GM19467 (cell line): ENCODE measurements around the gene ZNF778.

ENCODE experiments used
- ATAC-seq: cut with Tn5 transposase; IDR thresholded peaks from one replicate; pipeline ENCODE4 v1.9.1; 2021; ENCODE audit warnings: mild to moderate bottlenecking, moderate library complexity; ENCODE audit not compliant: unreplicated experiment

Gene ZNF778

GRCh38 chr16:89193576-89194293 lies 23.8 kb upstream of the ZNF778 start:
- no peak for ATAC-seq

- ATAC-seq = no peak
Measured at GRCh38 chr16:89194340-89195311, 22.9 kb upstream of the ZNF778 start.

DNA sequence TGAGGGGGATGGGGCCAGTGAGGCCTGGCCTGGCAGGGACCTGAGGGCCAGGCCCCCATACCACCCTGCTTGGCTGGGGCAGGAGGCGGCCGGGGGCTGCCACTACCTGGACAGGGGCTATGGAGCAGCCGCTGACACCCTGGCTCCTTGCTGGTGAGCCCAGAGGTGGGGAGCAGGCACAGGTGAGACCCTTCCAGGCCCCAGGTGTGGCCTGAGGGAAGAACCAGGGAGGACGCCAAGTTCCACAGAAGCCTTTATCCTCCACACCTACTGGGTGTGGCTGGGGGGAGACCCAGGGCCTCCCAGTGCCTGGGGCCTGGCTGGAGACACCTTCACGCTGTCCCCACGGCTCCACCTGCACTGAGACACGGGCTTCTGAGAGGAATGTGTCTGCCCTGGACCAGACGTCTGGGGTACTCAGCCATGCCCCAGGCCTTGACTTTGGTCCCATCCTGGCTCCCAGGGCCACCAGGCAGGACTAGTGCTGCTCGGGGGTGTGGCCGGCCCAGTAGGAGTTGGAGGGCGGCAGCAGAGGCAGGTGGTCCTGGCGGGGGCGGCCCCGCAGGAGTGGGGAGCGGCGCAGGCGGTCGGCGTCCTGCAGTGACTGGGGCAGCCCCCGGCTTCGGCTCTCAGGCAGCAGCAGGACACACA lies 21.9 kb upstream of the ZNF778 start:
- ATAC-seq = no peak

- no peak for ATAC-seq
Measured at GRCh38 chr16:89197033-89197632, 20.4 kb upstream of the ZNF778 start.

DNA sequence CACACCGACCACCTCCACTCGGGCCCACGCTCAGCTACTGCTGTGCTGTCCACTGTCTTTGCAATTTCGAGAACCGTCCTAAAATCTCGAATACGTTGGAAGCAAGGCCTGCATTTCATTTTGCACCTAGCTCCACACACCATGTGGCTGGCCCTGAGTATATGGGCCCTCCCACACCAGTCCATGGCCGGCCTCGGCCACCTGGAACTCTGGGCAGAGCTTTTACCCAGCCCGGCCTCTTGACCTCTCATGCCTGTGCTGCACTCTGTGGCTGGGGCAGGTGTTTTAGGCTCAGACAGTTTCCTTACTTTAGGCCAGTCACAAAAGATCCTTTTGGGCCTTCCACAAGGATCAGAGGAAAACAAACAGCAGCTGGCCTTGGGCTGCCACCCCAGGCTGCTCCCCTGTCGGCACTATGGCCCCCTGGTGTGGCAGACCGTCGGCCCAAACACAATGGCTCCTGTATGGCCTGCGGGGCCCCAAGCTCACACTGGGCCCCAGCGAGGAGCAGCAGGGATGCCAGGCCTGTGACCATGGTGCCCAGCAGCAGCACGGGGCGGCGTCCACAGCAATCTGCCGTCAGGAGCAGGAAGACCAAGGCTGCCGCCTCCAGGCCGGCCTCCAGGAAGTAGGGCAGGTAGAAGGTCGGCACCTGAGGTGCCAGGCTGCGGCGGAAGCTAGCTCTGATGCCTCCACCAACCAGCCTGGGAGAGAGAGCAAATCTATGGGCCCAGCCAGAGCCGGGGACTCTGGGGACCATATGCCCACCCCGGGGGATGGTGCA lies 19.7 kb upstream of the ZNF778 start:
- ATAC-seq = no peak

GRCh38 chr16:89198417-89199240 lies 18.9 kb upstream of the ZNF778 start:
- no peak for ATAC-seq

DNA sequence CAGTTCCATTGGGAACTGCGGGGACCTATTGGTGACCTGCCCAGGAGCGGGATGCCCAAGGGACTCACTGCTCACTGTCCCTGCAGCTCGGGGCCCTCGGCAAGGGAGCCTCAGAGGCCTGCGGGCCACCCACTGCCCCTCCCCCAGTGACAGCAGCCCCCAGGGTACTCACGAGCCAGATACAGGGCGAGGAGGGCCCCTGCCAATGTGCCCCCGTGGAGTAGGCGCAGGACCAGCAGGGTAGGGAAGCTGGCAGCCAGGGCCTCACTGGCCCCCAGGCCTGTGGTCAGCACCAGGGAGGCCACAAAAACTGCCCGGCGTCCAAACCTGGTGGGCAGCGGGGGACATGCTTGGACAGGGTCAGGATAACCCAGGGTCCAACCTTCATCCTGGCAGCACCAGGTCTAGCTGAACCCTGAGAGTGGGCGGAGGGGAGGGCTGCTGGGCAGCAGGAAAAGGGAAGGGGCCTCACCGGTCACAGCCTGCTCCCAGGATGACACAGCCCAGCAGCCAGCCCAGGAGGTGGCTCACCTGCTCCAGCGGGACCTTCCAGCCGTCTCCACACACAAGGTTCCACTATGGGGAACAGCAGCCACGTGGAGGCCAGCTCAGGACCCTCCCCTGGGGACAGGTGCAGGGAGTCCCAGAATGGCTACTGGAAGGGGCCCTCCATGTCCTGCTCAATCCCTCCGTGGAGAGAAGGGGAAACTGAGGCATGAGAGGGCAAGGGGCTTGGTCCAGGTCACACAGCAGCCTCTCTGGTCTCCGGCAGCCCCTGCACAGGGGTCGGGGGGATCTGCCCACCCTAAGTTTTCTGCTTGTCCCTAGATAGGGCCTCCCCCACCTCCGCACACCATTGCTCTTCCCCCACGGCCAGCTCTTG lies 18.0 kb upstream of the ZNF778 start:
- ATAC-seq = no peak

DNA sequence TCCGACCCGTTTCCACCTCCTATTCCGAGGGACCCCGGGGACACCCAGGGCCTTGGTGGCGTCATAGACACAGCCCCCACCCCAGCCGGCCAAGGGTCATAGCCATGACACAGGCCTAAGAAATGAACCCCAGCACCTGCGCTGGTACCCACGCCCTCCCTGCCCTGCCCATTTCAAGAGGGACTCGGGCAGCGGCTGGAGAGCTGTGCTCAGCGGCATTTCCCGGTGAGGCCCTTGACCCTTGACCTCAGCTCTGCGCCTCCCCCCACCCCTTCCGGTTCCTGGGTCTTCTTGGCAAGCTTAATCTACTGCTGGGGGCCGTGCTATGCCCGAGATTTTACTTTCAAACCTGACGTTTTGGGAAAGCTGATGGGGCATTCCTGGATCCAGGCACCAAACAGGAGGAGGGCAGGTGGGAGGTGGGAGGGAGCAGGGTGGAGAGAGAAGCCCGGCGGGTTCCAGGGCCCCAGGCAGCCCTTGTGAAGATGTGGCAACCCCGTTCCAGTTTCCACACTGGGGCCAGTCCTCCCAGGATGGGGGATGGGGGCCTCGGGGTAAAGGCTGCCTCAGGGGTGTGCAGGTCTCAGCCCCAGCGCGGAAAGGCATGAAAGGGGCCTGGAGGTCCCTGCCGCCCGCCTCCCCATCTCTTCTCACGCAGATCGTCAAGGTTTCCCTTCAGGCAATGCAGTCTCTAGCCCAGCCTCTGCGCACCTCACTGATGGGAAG lies 17.2 kb upstream of the ZNF778 start, which contains the start of gene SLC22A31:
Gene SLC22A31, minus strand, starts transcription at position 414 of the 726 bp plus-strand sequence. Its CDS starts 36 bp downstream, at position 378.
- ATAC-seq = no peak

DNA sequence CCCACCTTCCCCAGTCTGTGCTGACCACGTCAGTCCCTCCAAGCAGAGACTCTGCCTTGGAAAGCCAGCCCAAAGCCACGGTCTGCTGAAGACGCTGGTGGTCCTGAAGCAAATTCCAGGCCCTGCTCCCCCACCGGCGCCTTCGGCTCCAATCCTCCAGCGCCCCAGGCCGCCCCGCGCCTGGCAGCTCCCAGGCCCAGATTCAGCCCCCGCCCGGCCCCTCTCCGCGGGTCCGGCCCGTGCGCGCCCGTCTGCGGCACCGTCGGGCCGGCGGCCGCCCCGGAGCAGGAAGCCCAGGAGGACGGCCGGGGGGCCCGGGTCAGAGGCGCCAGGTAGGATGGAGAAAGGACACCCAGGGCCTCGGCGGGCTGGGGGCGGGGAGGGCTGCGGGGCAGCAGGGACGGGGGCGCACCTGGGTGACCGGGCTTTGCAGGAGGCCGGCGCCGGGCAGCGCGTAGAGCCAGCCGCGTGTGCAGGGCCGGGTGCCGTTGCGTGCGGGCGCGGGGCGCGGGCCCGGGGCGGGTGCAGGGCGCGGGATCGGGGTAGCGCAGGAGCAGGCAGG lies 16.6 kb upstream of the ZNF778 start:
- no peak for ATAC-seq

GRCh38 chr16:89201439-89202377 lies 15.8 kb upstream of the ZNF778 start:
- ATAC-seq = no peak

GRCh38 chr16:89202422-89203215 lies 14.9 kb upstream of the ZNF778 start:
- no peak for ATAC-seq

- no peak for ATAC-seq
Measured at GRCh38 chr16:89207993-89208392, 9.5 kb upstream of the ZNF778 start.

DNA sequence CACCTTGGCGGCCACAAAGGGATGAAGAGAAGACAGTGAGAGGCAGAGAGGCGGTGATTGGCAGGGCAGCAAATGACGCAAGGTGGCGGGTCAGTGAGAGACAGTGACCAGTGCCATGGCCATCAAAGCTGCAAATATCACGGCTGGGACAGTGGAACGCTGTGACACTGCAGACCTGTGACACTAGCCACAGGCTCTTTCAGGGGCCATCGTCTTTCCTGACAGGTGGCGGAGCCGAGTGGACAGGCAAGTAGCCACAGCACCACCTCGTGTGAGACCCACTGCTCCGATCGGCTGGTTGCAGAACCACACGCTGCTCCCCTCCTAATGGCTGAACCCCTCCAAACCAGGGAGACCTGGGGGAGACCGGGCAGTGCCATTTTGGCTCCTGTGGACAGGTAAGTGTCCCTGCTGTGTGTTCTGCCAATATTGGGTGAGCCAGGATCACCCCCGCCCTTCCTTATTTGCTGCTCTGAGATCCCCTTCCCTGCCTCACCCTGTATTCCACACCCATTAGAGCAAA lies 7.9 kb upstream of the ZNF778 start:
- no peak for ATAC-seq

DNA sequence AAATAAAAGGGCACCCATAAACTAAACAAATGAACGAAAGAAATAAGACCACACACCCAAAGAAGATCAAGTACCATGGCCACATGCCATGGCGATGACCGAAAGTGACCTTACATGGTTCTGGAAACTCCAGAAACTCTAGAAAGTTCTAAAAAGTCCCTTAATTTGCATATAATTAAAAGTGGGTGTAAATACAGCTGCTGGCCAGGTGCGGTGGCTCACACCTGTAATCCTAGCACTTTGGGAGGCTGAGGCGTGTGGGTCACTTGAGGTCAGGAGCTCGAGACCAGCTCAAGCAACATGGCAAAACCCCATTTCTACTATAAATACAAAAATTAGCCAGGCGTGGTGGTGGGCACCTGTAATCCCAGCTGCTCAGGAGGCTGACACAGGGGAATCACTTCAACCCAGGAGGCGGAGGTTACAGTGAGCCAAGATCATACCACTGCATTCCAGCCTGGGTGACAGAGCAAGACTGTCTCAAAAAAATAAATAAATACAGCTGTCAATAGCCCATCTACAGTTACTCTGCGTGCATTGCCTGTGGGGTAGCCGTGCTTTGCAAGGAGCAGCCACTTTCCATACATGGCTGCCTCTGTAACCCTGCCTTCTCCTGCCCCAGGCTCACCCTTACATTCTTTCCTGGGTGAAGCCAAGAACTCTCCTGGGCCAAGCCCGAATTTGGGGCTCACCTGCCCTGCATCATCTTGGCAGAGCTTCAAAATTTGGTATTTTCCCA lies 7.2 kb upstream of the ZNF778 start:
- no peak for ATAC-seq
